ENCODE results near the gene NSUN5.
A peak's percentile ranks its signal among the peaks of the same experiment; 100 is the strongest.
"Not testable (repeated sequence)": the region's sequence is repeated elsewhere in the genome, so short reads cannot be mapped to it uniquely, and the experiment has no call there.

The NSUN5 gene

GRCh38 chr7:73327449-73327848 is 18.8 kb upstream of the NSUN5 start:
- H3K79me2 ChIP-seq (ENCODE audit: control insufficient read depth, insufficient read depth, low read length, unreplicated experiment); H3K4me1 ChIP-seq (ENCODE audit: control insufficient read depth, insufficient read depth, low read length, unreplicated experiment); H3K36me3 ChIP-seq (ENCODE audit: insufficient read depth, low read length); H3K27me3 ChIP-seq (ENCODE audit: insufficient read depth, low read length); H2AFZ ChIP-seq (ENCODE audit: low read length, unreplicated experiment); H3K27ac ChIP-seq (ENCODE audit: low read depth, low read length); H3K4me3 ChIP-seq (ENCODE audit: low read depth, low read length): not testable (repeated sequence)

GRCh38 chr7:73325424-73325823 is 16.8 kb upstream of the NSUN5 start:
- H2AFZ ChIP-seq (ENCODE audit: low read length, unreplicated experiment); H3K27ac ChIP-seq (ENCODE audit: low read depth, low read length): not testable (repeated sequence)

GRCh38 chr7:73324081-73324845 is 15.6 kb upstream of the NSUN5 start:
- Histone ChIP-seq H2AFZ (ENCODE audit: low read length, unreplicated experiment) (peak overlapping the region; percentile 51), H3K4me3 (ENCODE audit: low read depth, low read length) (peak overlapping the region; percentile 42; the same call in 1 of the 2 replicates)
- H3K79me2 ChIP-seq (ENCODE audit: control insufficient read depth, insufficient read depth, low read length, unreplicated experiment); H3K36me3 ChIP-seq (ENCODE audit: insufficient read depth, low read length); H3K4me1 ChIP-seq (ENCODE audit: control insufficient read depth, insufficient read depth, low read length, unreplicated experiment); H3K27ac ChIP-seq (ENCODE audit: low read depth, low read length); H3K27me3 ChIP-seq (ENCODE audit: insufficient read depth, low read length): not testable (repeated sequence)

More at GRCh38 chr7:73325424-73325823, 16.8 kb upstream of the NSUN5 start:
- H3K4me3 ChIP-seq (ENCODE audit: low read depth, low read length); H3K4me1 ChIP-seq (ENCODE audit: control insufficient read depth, insufficient read depth, low read length, unreplicated experiment); H3K36me3 ChIP-seq (ENCODE audit: insufficient read depth, low read length); H3K27me3 ChIP-seq (ENCODE audit: insufficient read depth, low read length); H3K79me2 ChIP-seq (ENCODE audit: control insufficient read depth, insufficient read depth, low read length, unreplicated experiment): not testable (repeated sequence)

GRCh38 chr7:73323434-73324080 is 14.9 kb upstream of the NSUN5 start:
- Histone ChIP-seq H3K4me3 (ENCODE audit: low read depth, low read length) (peak overlapping the region; percentile 42; the same call in 1 of the 2 replicates), H2AFZ (ENCODE audit: low read length, unreplicated experiment) (peak overlapping the region; percentile 51)
- H3K27me3 ChIP-seq (ENCODE audit: insufficient read depth, low read length); H3K27ac ChIP-seq (ENCODE audit: low read depth, low read length); H3K79me2 ChIP-seq (ENCODE audit: control insufficient read depth, insufficient read depth, low read length, unreplicated experiment); H3K36me3 ChIP-seq (ENCODE audit: insufficient read depth, low read length); H3K4me1 ChIP-seq (ENCODE audit: control insufficient read depth, insufficient read depth, low read length, unreplicated experiment): not testable (repeated sequence)

- not testable (repeated sequence) for H3K79me2 ChIP-seq (ENCODE audit: control insufficient read depth, insufficient read depth, low read length, unreplicated experiment); H2AFZ ChIP-seq (ENCODE audit: low read length, unreplicated experiment); H3K36me3 ChIP-seq (ENCODE audit: insufficient read depth, low read length); H3K4me3 ChIP-seq (ENCODE audit: low read depth, low read length); H3K27ac ChIP-seq (ENCODE audit: low read depth, low read length); H3K27me3 ChIP-seq (ENCODE audit: insufficient read depth, low read length); H3K4me1 ChIP-seq (ENCODE audit: control insufficient read depth, insufficient read depth, low read length, unreplicated experiment)
Observed at GRCh38 chr7:73320009-73320408, 11.4 kb upstream of the NSUN5 start.

- not testable (repeated sequence) for H3K27ac ChIP-seq (ENCODE audit: low read depth, low read length); H3K79me2 ChIP-seq (ENCODE audit: control insufficient read depth, insufficient read depth, low read length, unreplicated experiment); H3K36me3 ChIP-seq (ENCODE audit: insufficient read depth, low read length); H3K4me3 ChIP-seq (ENCODE audit: low read depth, low read length); H2AFZ ChIP-seq (ENCODE audit: low read length, unreplicated experiment); H3K27me3 ChIP-seq (ENCODE audit: insufficient read depth, low read length); H3K4me1 ChIP-seq (ENCODE audit: control insufficient read depth, insufficient read depth, low read length, unreplicated experiment)
Observed at GRCh38 chr7:73319541-73319940, 10.9 kb upstream of the NSUN5 start.

- not testable (repeated sequence) for H3K27ac ChIP-seq (ENCODE audit: low read depth, low read length)
Observed at GRCh38 chr7:73318656-73319204, 10.1 kb upstream of the NSUN5 start.

GRCh38 chr7:73316521-73316920 is 7.9 kb upstream of the NSUN5 start:
- no peak overlapping the region for H2AFZ ChIP-seq (ENCODE audit: low read length, unreplicated experiment)
- no peaks in the 10 kb centered on the region for H3K4me1 ChIP-seq (ENCODE audit: control insufficient read depth, insufficient read depth, low read length, unreplicated experiment)
- no peak overlapping the region for H3K4me3 ChIP-seq (ENCODE audit: low read depth, low read length)
- no peaks in the 10 kb centered on the region for H3K27me3 ChIP-seq (ENCODE audit: insufficient read depth, low read length)
- no peak overlapping the region for H3K27ac ChIP-seq (ENCODE audit: low read depth, low read length)
- no peaks in the 10 kb centered on the region for H3K79me2 ChIP-seq (ENCODE audit: control insufficient read depth, insufficient read depth, low read length, unreplicated experiment)
- H3K36me3 ChIP-seq (ENCODE audit: insufficient read depth, low read length): no peaks in the 10 kb centered on the region

More at GRCh38 chr7:73318656-73319204, 10.1 kb upstream of the NSUN5 start:
- H3K27me3 ChIP-seq (ENCODE audit: insufficient read depth, low read length); H3K36me3 ChIP-seq (ENCODE audit: insufficient read depth, low read length); H3K4me3 ChIP-seq (ENCODE audit: low read depth, low read length); H3K79me2 ChIP-seq (ENCODE audit: control insufficient read depth, insufficient read depth, low read length, unreplicated experiment); H3K4me1 ChIP-seq (ENCODE audit: control insufficient read depth, insufficient read depth, low read length, unreplicated experiment); H2AFZ ChIP-seq (ENCODE audit: low read length, unreplicated experiment): not testable (repeated sequence)

- Histone ChIP-seq H3K79me2 (ENCODE audit: control insufficient read depth, insufficient read depth, low read length, unreplicated experiment) (no peaks in the 10 kb centered on the region), H3K36me3 (ENCODE audit: insufficient read depth, low read length) (no peaks in the 10 kb centered on the region), H3K27ac (ENCODE audit: low read depth, low read length) (no peak overlapping the region), H3K4me1 (ENCODE audit: control insufficient read depth, insufficient read depth, low read length, unreplicated experiment) (no peaks in the 10 kb centered on the region), H2AFZ (ENCODE audit: low read length, unreplicated experiment) (no peak overlapping the region), H3K27me3 (ENCODE audit: insufficient read depth, low read length) (no peaks in the 10 kb centered on the region), H3K4me3 (ENCODE audit: low read depth, low read length) (no peak overlapping the region)
Observed at GRCh38 chr7:73314271-73314670, 5.6 kb upstream of the NSUN5 start.

- no peaks in the 10 kb centered on the region for H3K79me2 ChIP-seq (ENCODE audit: control insufficient read depth, insufficient read depth, low read length, unreplicated experiment)
- no peaks in the 10 kb centered on the region for H3K36me3 ChIP-seq (ENCODE audit: insufficient read depth, low read length)
- H2AFZ ChIP-seq (ENCODE audit: low read length, unreplicated experiment): no peak overlapping the region
- no peak overlapping the region for H3K4me3 ChIP-seq (ENCODE audit: low read depth, low read length)
- H3K27ac ChIP-seq (ENCODE audit: low read depth, low read length): no peak overlapping the region
- H3K4me1 ChIP-seq (ENCODE audit: control insufficient read depth, insufficient read depth, low read length, unreplicated experiment): no peaks in the 10 kb centered on the region
- no peaks in the 10 kb centered on the region for H3K27me3 ChIP-seq (ENCODE audit: insufficient read depth, low read length)
Observed at GRCh38 chr7:73313521-73313906, 4.9 kb upstream of the NSUN5 start.

All from ACC112 (cell line).